ENCODE measurements around the gene EIF4EBP2. TPM values are rescaled to one million over a fixed set of nuclear protein-coding genes. Genes with fewer than 3 reads are reported as not detected.

EIF4EBP2 gene
- total and polyA plus RNA-seq, 2 experiments from 2014 or later = 42.0 to 131 TPM

DNA sequence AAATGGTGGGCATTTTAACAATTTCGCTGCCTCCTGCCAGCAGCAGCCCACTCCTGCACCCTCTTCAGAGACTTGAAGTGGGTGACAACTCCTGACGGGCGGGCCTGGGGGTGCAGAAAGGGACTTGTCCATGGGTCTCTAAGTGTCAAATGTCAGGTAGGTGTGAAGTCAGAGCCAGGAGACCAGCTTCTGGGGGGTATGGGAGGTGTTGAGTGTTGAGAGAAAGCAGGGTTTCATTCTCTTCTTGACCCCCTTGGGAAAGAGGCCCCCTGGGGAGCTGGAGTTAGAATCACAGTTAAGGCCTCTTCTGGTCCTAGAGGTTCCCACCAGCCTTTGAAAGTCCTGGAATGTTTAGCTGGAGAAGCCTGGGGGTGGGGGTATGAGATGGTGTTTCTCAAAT is 63.0 kb downstream of the EIF4EBP2 start:
- no peak overlapping the region for H3K27ac Mint-ChIP-seq
- Histone ChIP-seq H3K4me2 (no peak overlapping the region), H3K27ac (ENCODE audit: low read depth) (no peak overlapping the region), H3K79me2 (replicated peaks; ENCODE audit: insufficient read depth) (no peaks in the 10 kb centered on the region), H3K27me3 (ENCODE audit: insufficient read depth) (no peaks in the 10 kb centered on the region), H4K20me1 (replicated peaks; ENCODE audit: insufficient read depth) (no peaks in the 10 kb centered on the region; the same call in 1 of the 2 replicates), H3K4me3 (no peak overlapping the region), H3K4me1 (ENCODE audit: insufficient read depth) (0 out of 2 replicates have a peak, but pooled peaks cover 3% of the 10 kb centered on the region), H3K9me2 (ENCODE audit: insufficient read depth) (no peaks in the 10 kb centered on the region), H2AFZ (no peak overlapping the region), H3F3A (replicated peaks; ENCODE audit: low read depth) (0 out of 2 replicates have a peak, but pooled peaks cover 3% of the 10 kb centered on the region), H3K36me3 (ENCODE audit: insufficient read depth) (no peaks in the 10 kb centered on the region)
- DNase-seq (ENCODE audit: low spot score) (no peak), ATAC-seq (no peak)
- H3K4me1 Mint-ChIP-seq = peaks cover 11% of the 10 kb centered on the region; the same call in 2 of the 3 replicates
- H3K36me3 Mint-ChIP-seq (ENCODE audit: low read depth) = no peaks in the 10 kb centered on the region
- TF ChIP-seq EZH2 (IDR thresholded peaks at IDR 0.05; ENCODE audit: low read depth, unreplicated experiment) (no peak), POLR2AphosphoS5 (IDR thresholded peaks at IDR 0.05; ENCODE audit: low read depth) (no peak), ZNF114 (CRISPR knock-in tag; IDR thresholded peaks at IDR 0.05) (no peak), EZH2phosphoT487 (IDR thresholded peaks at IDR 0.05; ENCODE audit: unreplicated experiment) (no peak), NANOG (IDR thresholded peaks at IDR 0.05; ENCODE audit: borderline replicate concordance) (no peak), JUNB (IDR thresholded peaks at IDR 0.05; ENCODE audit: unreplicated experiment) (no peak), STAT1 (IDR thresholded peaks at IDR 0.05; ENCODE audit: unreplicated experiment) (no peak), CREB1 (CRISPR knock-in tag; IDR thresholded peaks at IDR 0.05; ENCODE audit: low read depth) (no peak), ZNF331 (CRISPR knock-in tag; IDR thresholded peaks at IDR 0.05; ENCODE audit: low read depth) (no peak)
- TF ChIP-seq, protein P1, sequence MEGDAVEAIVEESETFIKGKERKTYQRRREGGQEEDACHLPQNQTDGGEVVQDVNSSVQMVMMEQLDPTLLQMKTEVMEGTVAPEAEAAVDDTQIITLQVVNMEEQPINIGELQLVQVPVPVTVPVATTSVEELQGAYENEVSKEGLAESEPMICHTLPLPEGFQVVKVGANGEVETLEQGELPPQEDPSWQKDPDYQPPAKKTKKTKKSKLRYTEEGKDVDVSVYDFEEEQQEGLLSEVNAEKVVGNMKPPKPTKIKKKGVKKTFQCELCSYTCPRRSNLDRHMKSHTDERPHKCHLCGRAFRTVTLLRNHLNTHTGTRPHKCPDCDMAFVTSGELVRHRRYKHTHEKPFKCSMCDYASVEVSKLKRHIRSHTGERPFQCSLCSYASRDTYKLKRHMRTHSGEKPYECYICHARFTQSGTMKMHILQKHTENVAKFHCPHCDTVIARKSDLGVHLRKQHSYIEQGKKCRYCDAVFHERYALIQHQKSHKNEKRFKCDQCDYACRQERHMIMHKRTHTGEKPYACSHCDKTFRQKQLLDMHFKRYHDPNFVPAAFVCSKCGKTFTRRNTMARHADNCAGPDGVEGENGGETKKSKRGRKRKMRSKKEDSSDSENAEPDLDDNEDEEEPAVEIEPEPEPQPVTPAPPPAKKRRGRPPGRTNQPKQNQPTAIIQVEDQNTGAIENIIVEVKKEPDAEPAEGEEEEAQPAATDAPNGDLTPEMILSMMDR (conservative IDR thresholded peaks at IDR 0.05; ENCODE audit: low read depth in 2 of 2) = no peak
- TF ChIP-seq, protein P2, sequence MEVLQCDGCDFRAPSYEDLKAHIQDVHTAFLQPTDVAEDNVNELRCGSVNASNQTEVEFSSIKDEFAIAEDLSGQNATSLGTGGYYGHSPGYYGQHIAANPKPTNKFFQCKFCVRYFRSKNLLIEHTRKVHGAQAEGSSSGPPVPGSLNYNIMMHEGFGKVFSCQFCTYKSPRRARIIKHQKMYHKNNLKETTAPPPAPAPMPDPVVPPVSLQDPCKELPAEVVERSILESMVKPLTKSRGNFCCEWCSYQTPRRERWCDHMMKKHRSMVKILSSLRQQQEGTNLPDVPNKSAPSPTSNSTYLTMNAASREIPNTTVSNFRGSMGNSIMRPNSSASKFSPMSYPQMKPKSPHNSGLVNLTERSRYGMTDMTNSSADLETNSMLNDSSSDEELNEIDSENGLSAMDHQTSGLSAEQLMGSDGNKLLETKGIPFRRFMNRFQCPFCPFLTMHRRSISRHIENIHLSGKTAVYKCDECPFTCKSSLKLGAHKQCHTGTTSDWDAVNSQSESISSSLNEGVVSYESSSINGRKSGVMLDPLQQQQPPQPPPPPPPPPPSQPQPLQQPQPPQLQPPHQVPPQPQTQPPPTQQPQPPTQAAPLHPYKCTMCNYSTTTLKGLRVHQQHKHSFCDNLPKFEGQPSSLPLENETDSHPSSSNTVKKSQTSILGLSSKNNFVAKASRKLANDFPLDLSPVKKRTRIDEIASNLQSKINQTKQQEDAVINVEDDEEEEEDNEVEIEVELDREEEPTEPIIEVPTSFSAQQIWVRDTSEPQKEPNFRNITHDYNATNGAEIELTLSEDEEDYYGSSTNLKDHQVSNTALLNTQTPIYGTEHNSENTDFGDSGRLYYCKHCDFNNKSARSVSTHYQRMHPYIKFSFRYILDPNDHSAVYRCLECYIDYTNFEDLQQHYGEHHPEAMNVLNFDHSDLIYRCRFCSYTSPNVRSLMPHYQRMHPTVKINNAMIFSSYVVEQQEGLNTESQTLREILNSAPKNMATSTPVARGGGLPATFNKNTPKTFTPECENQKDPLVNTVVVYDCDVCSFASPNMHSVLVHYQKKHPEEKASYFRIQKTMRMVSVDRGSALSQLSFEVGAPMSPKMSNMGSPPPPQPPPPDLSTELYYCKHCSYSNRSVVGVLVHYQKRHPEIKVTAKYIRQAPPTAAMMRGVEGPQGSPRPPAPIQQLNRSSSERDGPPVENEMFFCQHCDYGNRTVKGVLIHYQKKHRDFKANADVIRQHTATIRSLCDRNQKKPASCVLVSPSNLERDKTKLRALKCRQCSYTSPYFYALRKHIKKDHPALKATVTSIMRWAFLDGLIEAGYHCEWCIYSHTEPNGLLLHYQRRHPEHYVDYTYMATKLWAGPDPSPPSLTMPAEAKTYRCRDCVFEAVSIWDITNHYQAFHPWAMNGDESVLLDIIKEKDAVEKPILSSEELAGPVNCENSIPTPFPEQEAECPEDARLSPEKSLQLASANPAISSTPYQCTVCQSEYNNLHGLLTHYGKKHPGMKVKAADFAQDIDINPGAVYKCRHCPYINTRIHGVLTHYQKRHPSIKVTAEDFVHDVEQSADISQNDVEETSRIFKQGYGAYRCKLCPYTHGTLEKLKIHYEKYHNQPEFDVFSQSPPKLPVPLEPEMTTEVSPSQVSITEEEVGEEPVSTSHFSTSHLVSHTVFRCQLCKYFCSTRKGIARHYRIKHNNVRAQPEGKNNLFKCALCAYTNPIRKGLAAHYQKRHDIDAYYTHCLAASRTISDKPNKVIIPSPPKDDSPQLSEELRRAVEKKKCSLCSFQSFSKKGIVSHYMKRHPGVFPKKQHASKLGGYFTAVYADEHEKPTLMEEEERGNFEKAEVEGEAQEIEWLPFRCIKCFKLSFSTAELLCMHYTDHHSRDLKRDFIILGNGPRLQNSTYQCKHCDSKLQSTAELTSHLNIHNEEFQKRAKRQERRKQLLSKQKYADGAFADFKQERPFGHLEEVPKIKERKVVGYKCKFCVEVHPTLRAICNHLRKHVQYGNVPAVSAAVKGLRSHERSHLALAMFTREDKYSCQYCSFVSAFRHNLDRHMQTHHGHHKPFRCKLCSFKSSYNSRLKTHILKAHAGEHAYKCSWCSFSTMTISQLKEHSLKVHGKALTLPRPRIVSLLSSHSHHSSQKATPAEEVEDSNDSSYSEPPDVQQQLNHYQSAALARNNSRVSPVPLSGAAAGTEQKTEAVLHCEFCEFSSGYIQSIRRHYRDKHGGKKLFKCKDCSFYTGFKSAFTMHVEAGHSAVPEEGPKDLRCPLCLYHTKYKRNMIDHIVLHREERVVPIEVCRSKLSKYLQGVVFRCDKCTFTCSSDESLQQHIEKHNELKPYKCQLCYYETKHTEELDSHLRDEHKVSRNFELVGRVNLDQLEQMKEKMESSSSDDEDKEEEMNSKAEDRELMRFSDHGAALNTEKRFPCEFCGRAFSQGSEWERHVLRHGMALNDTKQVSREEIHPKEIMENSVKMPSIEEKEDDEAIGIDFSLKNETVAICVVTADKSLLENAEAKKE (CRISPR knock-in tag; IDR thresholded peaks at IDR 0.05) = no peak
- TF ChIP-seq, protein P3, sequence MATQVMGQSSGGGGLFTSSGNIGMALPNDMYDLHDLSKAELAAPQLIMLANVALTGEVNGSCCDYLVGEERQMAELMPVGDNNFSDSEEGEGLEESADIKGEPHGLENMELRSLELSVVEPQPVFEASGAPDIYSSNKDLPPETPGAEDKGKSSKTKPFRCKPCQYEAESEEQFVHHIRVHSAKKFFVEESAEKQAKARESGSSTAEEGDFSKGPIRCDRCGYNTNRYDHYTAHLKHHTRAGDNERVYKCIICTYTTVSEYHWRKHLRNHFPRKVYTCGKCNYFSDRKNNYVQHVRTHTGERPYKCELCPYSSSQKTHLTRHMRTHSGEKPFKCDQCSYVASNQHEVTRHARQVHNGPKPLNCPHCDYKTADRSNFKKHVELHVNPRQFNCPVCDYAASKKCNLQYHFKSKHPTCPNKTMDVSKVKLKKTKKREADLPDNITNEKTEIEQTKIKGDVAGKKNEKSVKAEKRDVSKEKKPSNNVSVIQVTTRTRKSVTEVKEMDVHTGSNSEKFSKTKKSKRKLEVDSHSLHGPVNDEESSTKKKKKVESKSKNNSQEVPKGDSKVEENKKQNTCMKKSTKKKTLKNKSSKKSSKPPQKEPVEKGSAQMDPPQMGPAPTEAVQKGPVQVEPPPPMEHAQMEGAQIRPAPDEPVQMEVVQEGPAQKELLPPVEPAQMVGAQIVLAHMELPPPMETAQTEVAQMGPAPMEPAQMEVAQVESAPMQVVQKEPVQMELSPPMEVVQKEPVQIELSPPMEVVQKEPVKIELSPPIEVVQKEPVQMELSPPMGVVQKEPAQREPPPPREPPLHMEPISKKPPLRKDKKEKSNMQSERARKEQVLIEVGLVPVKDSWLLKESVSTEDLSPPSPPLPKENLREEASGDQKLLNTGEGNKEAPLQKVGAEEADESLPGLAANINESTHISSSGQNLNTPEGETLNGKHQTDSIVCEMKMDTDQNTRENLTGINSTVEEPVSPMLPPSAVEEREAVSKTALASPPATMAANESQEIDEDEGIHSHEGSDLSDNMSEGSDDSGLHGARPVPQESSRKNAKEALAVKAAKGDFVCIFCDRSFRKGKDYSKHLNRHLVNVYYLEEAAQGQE (IDR thresholded peaks at IDR 0.05; ENCODE audit: unreplicated experiment) = no peak
- H3K27me3 Mint-ChIP-seq (ENCODE audit: insufficient read depth, low read depth, poor library complexity) = peaks cover 8% of the 10 kb centered on the region
- H3K4me3 Mint-ChIP-seq = no peak overlapping the region
- no peaks in the 10 kb centered on the region; the same call in 2 of the 3 replicates for H3K9me3 Mint-ChIP-seq
